GM23338 (cell line): ENCODE data around the gene SMURF1. TPM values are rescaled to one million over a fixed set of nuclear protein-coding genes. Genes with fewer than 3 reads are reported as not detected.

Experiments used
- ATAC-seq: fragments of 200-7000 bp; cut with Tn5 transposase; 3 replicates; pipeline ENCODE4 v1.9.1; 2020
- DNase-seq: peaks from one replicate; pipeline ENCODE4 v3.0.0-alpha.2; 2015; ENCODE audit warnings: low spot score
- H2AFZ ChIP-seq: fragments of 200-600 bp; sonication (generic); 2 replicates; pipeline ENCODE4 v1.8.0; 2016; ENCODE audit warnings: antibody characterized with exemption, mild to moderate bottlenecking, moderate library complexity
- H3F3A ChIP-seq: fragments of 200-600 bp; sonication (generic); replicated peaks from 2 replicates; pipeline ENCODE4 v1.8.0; 2017; ENCODE audit warnings: antibody characterized with exemption, mixed run types, low read depth
- H3K27ac ChIP-seq: fragments of 200-600 bp; sonication (generic); 2 replicates; pipeline ENCODE4 v1.6.1; 2016; ENCODE audit warnings: low read depth
- H3K27me3 ChIP-seq: fragments of 200-600 bp; sonication (generic); 2 replicates; pipeline ENCODE4 v1.8.0; 2016; ENCODE audit warnings: mild to moderate bottlenecking, mixed run types, moderate library complexity; ENCODE audit not compliant: insufficient read depth
- H3K36me3 ChIP-seq: fragments of 200-600 bp; sonication (generic); 2 replicates; pipeline ENCODE4 v1.8.0; 2016; ENCODE audit warnings: mild to moderate bottlenecking; ENCODE audit not compliant: insufficient read depth
- H3K4me1 ChIP-seq: fragments of 200-600 bp; sonication (generic); 2 replicates; pipeline ENCODE4 v1.8.0; 2016; ENCODE audit warnings: mild to moderate bottlenecking, moderate library complexity; ENCODE audit not compliant: insufficient read depth
- H3K4me2 ChIP-seq: fragments of 200-600 bp; sonication (generic); 2 replicates; pipeline ENCODE4 v1.7.1; 2017; ENCODE audit warnings: mixed run types
- H3K4me3 ChIP-seq: fragments of 200-600 bp; sonication (generic); 2 replicates; pipeline ENCODE4 v1.6.1; 2016; ENCODE audit warnings: mixed run types
- H3K79me2 ChIP-seq: fragments of 200-600 bp; sonication (generic); replicated peaks from 2 replicates; pipeline ENCODE4 v1.8.0; 2017; ENCODE audit warnings: mild to moderate bottlenecking; ENCODE audit not compliant: insufficient read depth
- H3K9me2 ChIP-seq: fragments of 200-600 bp; sonication (generic); 2 replicates; pipeline ENCODE4 v1.8.0; 2017; ENCODE audit not compliant: insufficient read depth
- H4K20me1 ChIP-seq: fragments of 200-600 bp; sonication (generic); replicated peaks from 2 replicates; pipeline ENCODE4 v1.8.0; 2017; ENCODE audit warnings: mild to moderate bottlenecking; ENCODE audit not compliant: insufficient read depth
- H3K27ac Mint-ChIP-seq: 2 replicates; pipeline ENCODE4 v1.8.0; 2020; ENCODE audit warnings: inconsistent platforms, mild to moderate bottlenecking, moderate library complexity, mixed read lengths
- H3K27me3 Mint-ChIP-seq: 3 replicates; pipeline ENCODE4 v1.8.0; 2022; ENCODE audit warnings: low read depth, mild to moderate bottlenecking, moderate library complexity, mixed read lengths, inconsistent platforms; ENCODE audit not compliant: insufficient read depth, poor library complexity
- H3K36me3 Mint-ChIP-seq: 3 replicates; pipeline ENCODE4 v1.8.0; 2021; ENCODE audit warnings: low read depth, mild to moderate bottlenecking, inconsistent platforms, moderate library complexity, mixed read lengths
- H3K4me1 Mint-ChIP-seq: 3 replicates; pipeline ENCODE4 v1.8.0; 2020; ENCODE audit warnings: mild to moderate bottlenecking, inconsistent platforms, mixed read lengths
- H3K4me3 Mint-ChIP-seq: 3 replicates; pipeline ENCODE4 v1.8.0; 2021; ENCODE audit warnings: moderate library complexity, mild to moderate bottlenecking, inconsistent platforms, mixed read lengths
- H3K9me3 Mint-ChIP-seq: 3 replicates; pipeline ENCODE4 v1.8.0; 2020; ENCODE audit warnings: moderate library complexity, mild to moderate bottlenecking, inconsistent platforms, mixed read lengths
- CREB1 ChIP-seq: fragments of 250-450 bp; sonication (Bioruptor Pico); IDR thresholded peaks from 2 replicates; pipeline ENCODE4 v1.5.0; 2020; ENCODE audit warnings: low read depth, mild to moderate bottlenecking, moderate library complexity
- ETS1 ChIP-seq: IDR thresholded peaks from 2 replicates; pipeline ENCODE4 v1.6.1; 2016; ENCODE audit warnings: antibody characterized with exemption
- EZH2 ChIP-seq: fragments of 200-600 bp; sonication (generic); IDR thresholded peaks from one replicate; pipeline ENCODE4 v1.8.0; 2017; ENCODE audit warnings: antibody characterized with exemption, mild to moderate bottlenecking, low read depth; ENCODE audit not compliant: unreplicated experiment
- EZH2phosphoT487 ChIP-seq: fragments of 200-600 bp; sonication (generic); IDR thresholded peaks from one replicate; pipeline ENCODE4 v1.8.1; 2018; ENCODE audit warnings: antibody characterized with exemption; ENCODE audit not compliant: unreplicated experiment
- NANOG ChIP-seq: IDR thresholded peaks from 2 replicates; pipeline ENCODE4 v1.6.1; 2016; ENCODE audit warnings: antibody characterized with exemption, borderline replicate concordance
- POLR2AphosphoS5 ChIP-seq: IDR thresholded peaks from 2 replicates; pipeline ENCODE4 v1.6.1; 2016; ENCODE audit warnings: antibody characterized with exemption, low read depth
- REST ChIP-seq: IDR thresholded peaks from one replicate; pipeline ENCODE4 v1.6.1; 2018; ENCODE audit warnings: antibody characterized with exemption; ENCODE audit not compliant: unreplicated experiment
- ZNF114 ChIP-seq: fragments of 250-450 bp; sonication (Bioruptor Pico); IDR thresholded peaks from 2 replicates; pipeline ENCODE4 v1.5.0; 2020; ENCODE audit warnings: mild to moderate bottlenecking, moderate library complexity
- ZNF462 ChIP-seq: fragments of 250-450 bp; sonication (Bioruptor Pico); IDR thresholded peaks from 2 replicates; pipeline ENCODE4 v1.5.0; 2020; ENCODE audit warnings: mild to moderate bottlenecking, moderate library complexity
- polyA plus RNA-seq: library from polyadenylated mRNA; unstranded; fragments of >200 nt; fragmentation: Nextera tagmentation; extraction: Ambion mirVana; gene quantifications from 2 replicates; pipeline ENCODE4 v1.2.1, GENCODE V29; 2016
- total RNA-seq: library from RNA; depleted of rRNA; stranded (reverse); fragments of >200 nt; shearing (Covaris generic); gene quantifications from 2 replicates; pipeline ENCODE4 v1.2.3, GENCODE V29; 2014

The SMURF1 gene
- total and polyA plus RNA-seq, 2 experiments from 2014 or later = 5.8 to 23.9 TPM

GRCh38 chr7:99073839-99074446 lies 70.0 kb downstream of the SMURF1 start:
- no peaks in the 10 kb centered on the region for H3K9me3 Mint-ChIP-seq
- DNase-seq = no peak
- H3K36me3 ChIP-seq = no peaks in the 10 kb centered on the region
- TF ChIP-seq CREB1 (CRISPR knock-in tag) (no peak), EZH2phosphoT487 (no peak)
- H3K4me2 ChIP-seq = no peak overlapping the region
- peaks cover 3% of the 10 kb centered on the region for H3K4me1 ChIP-seq
- no peaks in the 10 kb centered on the region for H3K27me3 Mint-ChIP-seq
- H3F3A ChIP-seq = no peaks in the 10 kb centered on the region
- H2AFZ ChIP-seq = no peak overlapping the region
- H4K20me1 ChIP-seq = peaks cover 31% of the 10 kb centered on the region
- H3K36me3 Mint-ChIP-seq = no peaks in the 10 kb centered on the region; the same call in 2 of the 3 replicates
- ATAC-seq = no peak
- no peak overlapping the region for H3K27ac ChIP-seq
- 0 out of 2 replicates have a peak, but pooled peaks cover 4% of the 10 kb centered on the region for H3K9me2 ChIP-seq
- H3K27ac Mint-ChIP-seq = no peak overlapping the region
- peaks cover 1% of the 10 kb centered on the region; the same call in 2 of the 3 replicates for H3K4me1 Mint-ChIP-seq
- no peak overlapping the region for H3K4me3 Mint-ChIP-seq
- H3K27me3 ChIP-seq = no peaks in the 10 kb centered on the region
- peaks cover 100% of the 10 kb centered on the region for H3K79me2 ChIP-seq
- H3K4me3 ChIP-seq = no peak overlapping the region

GRCh38 chr7:99072126-99072525 lies 71.8 kb downstream of the SMURF1 start:
- Histone ChIP-seq H3K4me3 (no peak overlapping the region), H3K27ac (no peak overlapping the region), H3K79me2 (peaks cover 100% of the 10 kb centered on the region), H3K4me1 (peaks cover 6% of the 10 kb centered on the region; the same call in 1 of the 2 replicates), H3K36me3 (no peaks in the 10 kb centered on the region), H3F3A (no peaks in the 10 kb centered on the region), H3K27me3 (no peaks in the 10 kb centered on the region), H3K9me2 (0 out of 2 replicates have a peak, but pooled peaks cover 4% of the 10 kb centered on the region), H2AFZ (no peak overlapping the region), H4K20me1 (peaks cover 31% of the 10 kb centered on the region), H3K4me2 (no peak overlapping the region)
- Mint-ChIP-seq H3K4me3 (no peak overlapping the region), H3K9me3 (no peaks in the 10 kb centered on the region), H3K27me3 (peaks cover 3% of the 10 kb centered on the region), H3K27ac (no peak overlapping the region), H3K36me3 (no peaks in the 10 kb centered on the region; the same call in 2 of the 3 replicates), H3K4me1 (peaks cover 3% of the 10 kb centered on the region; the same call in 2 of the 3 replicates)
- TF ChIP-seq ZNF462 (CRISPR knock-in tag) (no peak), CREB1 (CRISPR knock-in tag) (no peak), POLR2AphosphoS5 (no peak), NANOG (no peak), REST (no peak), EZH2 (no peak), ZNF114 (no peak), ETS1 (no peak)
- DNase-seq (no peak), ATAC-seq (no peak)
